OCI-M2 (cell line): Measurements from ENCODE around the gene TRAPPC12.
A peak's percentile ranks its signal among the peaks of the same experiment; 100 is the strongest.
"Not testable (repeated sequence)": the region's sequence is repeated elsewhere in the genome, so short reads cannot be mapped to it uniquely, and the experiment has no call there.

ENCODE experiments used
- DNase-seq: peaks from one replicate; lab custom pipeline; 2025; ENCODE audit not compliant: unreplicated experiment; lab: John Stamatoyannopoulos, UW

The TRAPPC12 gene

GRCh38 chr2:3498783-3499394, 119.4 kb downstream of the TRAPPC12 start:
- no peak for DNase-seq

GRCh38 chr2:3500326-3500899, 120.9 kb downstream of the TRAPPC12 start:
- no peak for DNase-seq

GRCh38 chr2:3503046-3503445, 123.6 kb downstream of the TRAPPC12 start:
- DNase-seq, result no peak

GRCh38 chr2:3503483-3503882, 124.0 kb downstream of the TRAPPC12 start:
- no peak for DNase-seq

GRCh38 chr2:3504741-3505140, 125.2 kb downstream of the TRAPPC12 start:
- no peak for DNase-seq

GRCh38 chr2:3505771-3506170, 126.3 kb downstream of the TRAPPC12 start:
- DNase-seq, result no peak

- no peak for DNase-seq
Measured at GRCh38 chr2:3512086-3512485, 132.6 kb downstream of the TRAPPC12 start.

GRCh38 chr2:3513026-3513810, 133.7 kb downstream of the TRAPPC12 start:
- no peak for DNase-seq

- not testable (repeated sequence) for DNase-seq
Measured at GRCh38 chr2:3515438-3515837, 135.9 kb downstream of the TRAPPC12 start.

GRCh38 chr2:3516831-3517230, 137.3 kb downstream of the TRAPPC12 start:
- DNase-seq, result no peak

GRCh38 chr2:3517948-3518495, 138.5 kb downstream of the TRAPPC12 start:
- no peak for DNase-seq

- DNase-seq, result peak; percentile 61
Measured at GRCh38 chr2:3518496-3519254, 139.2 kb downstream of the TRAPPC12 start.

GRCh38 chr2:3519255-3520205, 140.0 kb downstream of the TRAPPC12 start, which contains the start of gene ADI1:
Gene ADI1 (minus strand): TSS chr2:3519531. CDS start chr2:3519487, 44 bp downstream.
- DNase-seq, result peak; percentile 20

- no peak for DNase-seq
Measured at GRCh38 chr2:3520591-3520990, 141.1 kb downstream of the TRAPPC12 start.

- DNase-seq, result no peak
Measured at GRCh38 chr2:3522961-3523421, 143.5 kb downstream of the TRAPPC12 start.

- DNase-seq, result no peak
Measured at GRCh38 chr2:3523551-3524041, 144.1 kb downstream of the TRAPPC12 start.

- DNase-seq, result no peak
Measured at GRCh38 chr2:3526871-3527270, 147.4 kb downstream of the TRAPPC12 start.

GRCh38 chr2:3527886-3528785, 148.6 kb downstream of the TRAPPC12 start:
- DNase-seq, result no peak
